Measurements from ENCODE around the gene SH3PXD2A.

GRCh38 chr10:103697787-103698186 is 157.6 kb downstream of the SH3PXD2A start:
- TF ChIP-seq POLR2A (IDR thresholded peaks at IDR 0.05) (no peak), CTCF (IDR thresholded peaks at IDR 0.05) (no peak)

Data from Peyer's patch (tissue), 4 donors.